Fibroblast of lung (primary cell): ENCODE results near the gene PCGF2. TPM values are rescaled to one million over a fixed set of nuclear protein-coding genes. Genes with fewer than 3 reads are reported as not detected.
A peak's percentile ranks its signal among the peaks of the same experiment; 100 is the strongest.

Source experiments
- DNase-seq, 2 donors: peaks; one replicate each; pipeline versions ENCODE4 v3.0.0 to v3.0.0-alpha.2; 2010; ENCODE audit warnings: low read depth in 2 of 2
- H2AFZ ChIP-seq: 2 replicates; pipeline ENCODE4 v1.5.1; 2012; ENCODE audit warnings: low read length, control low read depth, inconsistent platforms
- H3K27ac ChIP-seq: 2 replicates; pipeline ENCODE4 v1.5.1; 2011; ENCODE audit warnings: low read length, control low read depth; ENCODE audit not compliant: insufficient read depth
- H3K27me3 ChIP-seq: 2 replicates; pipeline ENCODE4 v1.5.1; 2011; ENCODE audit warnings: mild to moderate bottlenecking, low read length; ENCODE audit not compliant: control insufficient read depth, insufficient read depth
- H3K36me3 ChIP-seq: 2 replicates; pipeline ENCODE4 v1.5.1; 2011; ENCODE audit warnings: low read length; ENCODE audit not compliant: control insufficient read depth, insufficient read depth
- H3K4me1 ChIP-seq: 2 replicates; pipeline ENCODE4 v1.5.1; 2011; ENCODE audit warnings: low read length; ENCODE audit not compliant: control insufficient read depth, insufficient read depth; ENCODE audit errors: extremely low read depth
- H3K4me2 ChIP-seq: 2 replicates; pipeline ENCODE4 v1.5.1; 2011; ENCODE audit warnings: low read length, control low read depth; ENCODE audit not compliant: insufficient read depth; ENCODE audit errors: extremely low read depth
- H3K4me3 ChIP-seq, 4 experiments: fragments of 200-600 bp in 1 of 4; sonication (generic) in 1 of 4; replicated peaks in 1 of 4; 2 replicates each; pipeline ENCODE4 v1.5.1; 2011 to 2016; ENCODE audit warnings: low read length in 4 of 4, low read depth in 3 of 4, mild to moderate bottlenecking in 3 of 4, control low read depth in 2 of 4, inconsistent platforms in 1 of 4, mixed read lengths in 1 of 4; ENCODE audit not compliant: insufficient read depth in 1 of 4; ENCODE audit errors: control extremely low read depth in 1 of 4
- H3K79me2 ChIP-seq: 2 replicates; pipeline ENCODE4 v1.5.1; 2012; ENCODE audit warnings: mild to moderate bottlenecking, low read length, inconsistent platforms; ENCODE audit not compliant: control insufficient read depth, insufficient read depth
- H3K9ac ChIP-seq: 2 replicates; pipeline ENCODE4 v1.5.1; 2011; ENCODE audit warnings: mild to moderate bottlenecking, low read length, control low read depth; ENCODE audit not compliant: insufficient read depth
- H3K9me3 ChIP-seq: 2 replicates; pipeline ENCODE4 v1.5.1; 2012; ENCODE audit warnings: low read depth, low read length; ENCODE audit not compliant: control insufficient read depth, insufficient read depth
- H4K20me1 ChIP-seq: 2 replicates; pipeline ENCODE4 v1.5.1; 2011; ENCODE audit warnings: low read length; ENCODE audit not compliant: control insufficient read depth, insufficient read depth; ENCODE audit errors: extremely low read depth
- EZH2 ChIP-seq: IDR thresholded peaks from 2 replicates; pipeline ENCODE4 v1.5.1; 2012; ENCODE audit warnings: low read length, control low read depth, mild to moderate bottlenecking; ENCODE audit errors: missing control alignments
- polyA plus RNA-seq, 2 donors: library from polyadenylated mRNA; depleted of rRNA in 1 of 2; stranded (reverse) in 1 of 2; unstranded in 1 of 2; fragments of >200 nt; gene quantifications; 2 replicates each; pipeline ENCODE4 v1.2.1, GENCODE V29; 2011 to 2012; ENCODE audit warnings: missing spikeins in 1 of 2
- total RNA-seq: library from RNA; depleted of rRNA; stranded (reverse); fragments of >200 nt; gene quantifications from 2 replicates; pipeline ENCODE4 v1.2.1, GENCODE V29; 2014
- TF ChIP-seq, protein P1 (sequence below), 2 donors: IDR thresholded peaks in 1 of 2; conservative IDR thresholded peaks in 1 of 2; 1 replicate in 1 of 2; 2 replicates in 1 of 2; pipeline ENCODE4 v1.5.1; 2011 to 2012; ENCODE audit warnings: low read length in 2 of 2, control low read depth in 1 of 2, inconsistent platforms in 1 of 2, low read depth in 1 of 2, mild to moderate bottlenecking in 1 of 2

Gene PCGF2
- total and polyA plus RNA-seq, 2 donors (not counting 1 experiment from before 2014, with no cell fraction given): 4.0 to 8.0 TPM

DNA sequence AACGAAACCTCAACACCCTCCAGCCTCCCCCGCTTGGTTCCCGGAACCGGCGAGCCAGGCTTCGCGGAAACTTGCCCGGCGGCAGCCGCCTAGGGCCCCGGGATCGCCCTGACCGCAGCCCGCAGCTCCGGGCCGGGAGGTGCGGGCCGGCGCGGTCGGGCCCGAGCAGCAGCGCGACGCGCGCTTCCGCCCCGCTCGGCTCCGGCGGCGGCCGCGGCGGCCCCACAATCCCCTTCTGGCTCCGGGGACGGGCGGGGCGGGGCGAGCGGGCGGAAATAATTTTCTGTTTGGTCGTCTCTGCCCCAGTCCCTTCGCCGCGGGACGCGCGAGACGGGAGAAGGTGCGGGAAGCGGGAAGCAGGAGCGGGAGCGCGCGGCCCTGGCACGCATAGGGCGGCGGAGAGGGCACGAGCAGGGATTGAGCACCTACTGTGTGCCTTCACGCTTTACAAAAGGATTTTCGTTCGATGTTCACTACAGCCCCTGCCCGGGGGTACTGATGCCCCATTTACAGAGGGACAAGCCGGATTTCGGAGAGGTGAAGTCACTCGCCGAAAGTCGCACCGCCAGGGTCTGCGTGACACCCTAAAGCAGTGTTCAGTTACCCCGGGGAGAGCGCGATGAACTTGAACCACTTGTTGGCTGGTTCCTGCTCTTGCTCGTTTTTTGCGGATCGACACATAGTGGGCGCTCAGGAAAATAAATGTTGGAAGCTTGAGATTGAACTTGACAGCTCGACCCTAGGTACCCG lies 45.8 kb downstream of the PCGF2 start:
- no peaks in the 10 kb centered on the region for H3K9me3 ChIP-seq
- H3K9ac ChIP-seq: peak overlapping the region; percentile 63
- H3K36me3 ChIP-seq: no peaks in the 10 kb centered on the region
- DNase-seq: peak; percentile 82 to 83
- peak overlapping the region; percentile 91 for H3K4me2 ChIP-seq
- peak overlapping the region; percentile 70 for H3K27ac ChIP-seq
- H4K20me1 ChIP-seq: no peaks in the 10 kb centered on the region
- TF ChIP-seq EZH2: no peak
- TF ChIP-seq, protein P1, sequence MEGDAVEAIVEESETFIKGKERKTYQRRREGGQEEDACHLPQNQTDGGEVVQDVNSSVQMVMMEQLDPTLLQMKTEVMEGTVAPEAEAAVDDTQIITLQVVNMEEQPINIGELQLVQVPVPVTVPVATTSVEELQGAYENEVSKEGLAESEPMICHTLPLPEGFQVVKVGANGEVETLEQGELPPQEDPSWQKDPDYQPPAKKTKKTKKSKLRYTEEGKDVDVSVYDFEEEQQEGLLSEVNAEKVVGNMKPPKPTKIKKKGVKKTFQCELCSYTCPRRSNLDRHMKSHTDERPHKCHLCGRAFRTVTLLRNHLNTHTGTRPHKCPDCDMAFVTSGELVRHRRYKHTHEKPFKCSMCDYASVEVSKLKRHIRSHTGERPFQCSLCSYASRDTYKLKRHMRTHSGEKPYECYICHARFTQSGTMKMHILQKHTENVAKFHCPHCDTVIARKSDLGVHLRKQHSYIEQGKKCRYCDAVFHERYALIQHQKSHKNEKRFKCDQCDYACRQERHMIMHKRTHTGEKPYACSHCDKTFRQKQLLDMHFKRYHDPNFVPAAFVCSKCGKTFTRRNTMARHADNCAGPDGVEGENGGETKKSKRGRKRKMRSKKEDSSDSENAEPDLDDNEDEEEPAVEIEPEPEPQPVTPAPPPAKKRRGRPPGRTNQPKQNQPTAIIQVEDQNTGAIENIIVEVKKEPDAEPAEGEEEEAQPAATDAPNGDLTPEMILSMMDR (conservative IDR thresholded peaks at IDR 0.05 in 1 of 2, IDR thresholded peaks at IDR 0.05 in 1 of 2; ENCODE audit: low read depth in 1 of 2, low read length in 2 of 2): no peak
- H3K4me3 ChIP-seq: peak overlapping the region; percentile 60 to 81 (median 68)
- no peaks in the 10 kb centered on the region for H3K27me3 ChIP-seq
- peaks cover 9% of the 10 kb centered on the region for H3K4me1 ChIP-seq
- peaks cover 2% of the 10 kb centered on the region for H3K79me2 ChIP-seq
- peak overlapping the region; percentile 66 for H2AFZ ChIP-seq

DNA sequence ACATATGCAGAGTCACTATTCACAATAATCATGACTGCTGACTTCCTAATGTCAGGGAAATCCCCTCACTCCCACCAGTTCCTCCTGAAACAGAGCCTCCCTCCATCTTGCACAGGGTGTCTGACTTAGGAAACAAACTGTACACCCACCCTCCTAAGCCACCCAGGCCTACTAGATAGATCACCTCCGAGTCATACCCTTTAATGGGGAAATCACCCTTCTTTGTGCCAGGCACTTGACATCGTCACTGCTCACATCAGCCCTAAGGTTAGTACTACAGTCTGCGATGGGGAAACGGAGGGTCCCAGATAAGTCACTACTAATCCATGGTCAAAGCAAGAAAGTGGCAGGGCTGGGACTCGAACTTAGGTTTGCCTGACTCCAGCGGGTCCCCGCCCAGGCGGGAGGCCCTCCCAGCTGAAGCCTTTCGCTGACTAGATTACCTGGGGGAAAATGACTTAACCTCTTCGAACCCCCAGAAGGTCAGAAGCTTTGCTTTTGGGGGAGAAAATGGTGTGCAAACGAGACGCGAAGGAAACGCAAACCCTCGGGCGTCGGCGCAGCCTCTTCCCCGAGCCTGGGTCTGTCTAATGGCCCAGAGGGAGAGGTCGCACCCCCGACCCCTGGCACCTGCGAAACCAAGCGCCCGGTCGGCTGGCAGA lies 46.5 kb downstream of the PCGF2 start:
- Histone ChIP-seq H2AFZ (peak overlapping the region; percentile 66), H3K9ac (peak overlapping the region; percentile 63), H3K27ac (peak overlapping the region; percentile 51), H3K4me2 (peak overlapping the region; percentile 90), H3K27me3 (no peaks in the 10 kb centered on the region), H3K4me3 (peak overlapping the region; percentile 55 to 81 (median 64)), H3K4me1 (peaks cover 6% of the 10 kb centered on the region), H3K9me3 (no peaks in the 10 kb centered on the region), H3K36me3 (no peaks in the 10 kb centered on the region), H4K20me1 (no peaks in the 10 kb centered on the region), H3K79me2 (peaks cover under 1% of the 10 kb centered on the region)
- DNase-seq: peak in 1 of 2 donors; percentile 26
- TF ChIP-seq, protein P1 (conservative IDR thresholded peaks at IDR 0.05 in 1 of 2, IDR thresholded peaks at IDR 0.05 in 1 of 2; ENCODE audit: low read depth in 1 of 2, low read length in 2 of 2): no peak
- no peak for TF ChIP-seq EZH2

DNA sequence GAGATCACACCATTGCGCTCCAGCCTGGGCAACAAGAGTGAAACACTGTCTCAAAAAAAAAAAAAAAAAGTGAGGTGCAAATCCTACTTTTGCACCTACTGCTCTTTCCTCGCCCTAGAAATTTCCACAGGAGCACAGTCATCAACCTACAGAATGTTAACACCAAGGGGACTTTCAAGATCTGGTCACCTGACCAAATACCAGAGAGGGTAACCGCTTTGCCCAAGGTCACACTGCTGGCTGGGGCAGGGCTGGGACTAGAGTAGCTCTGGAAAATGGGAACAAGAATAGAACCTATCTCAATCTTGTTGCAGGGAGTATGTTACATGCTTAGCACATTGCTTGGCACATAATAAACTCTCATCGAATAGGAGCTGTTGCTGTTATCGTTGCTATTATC lies 49.4 kb downstream of the PCGF2 start:
- TF ChIP-seq, protein P1 (conservative IDR thresholded peaks at IDR 0.05 in 1 of 2, IDR thresholded peaks at IDR 0.05 in 1 of 2; ENCODE audit: low read depth in 1 of 2, low read length in 2 of 2): no peak
- TF ChIP-seq EZH2: no peak
- no peak overlapping the region for H3K4me3 ChIP-seq
- no peaks in the 10 kb centered on the region for H3K27me3 ChIP-seq
- H3K27ac ChIP-seq: no peak overlapping the region
- no peaks in the 10 kb centered on the region for H3K9me3 ChIP-seq
- peaks cover 8% of the 10 kb centered on the region for H3K4me1 ChIP-seq
- H2AFZ ChIP-seq: no peak overlapping the region
- H3K4me2 ChIP-seq: no peak overlapping the region
- no peak overlapping the region for H3K9ac ChIP-seq
- H4K20me1 ChIP-seq: no peaks in the 10 kb centered on the region
- no peak for DNase-seq
- H3K79me2 ChIP-seq: no peaks in the 10 kb centered on the region
- no peaks in the 10 kb centered on the region for H3K36me3 ChIP-seq
